ENCODE measurements around the gene SNX4. TPM values are rescaled to one million over a fixed set of nuclear protein-coding genes. Genes with fewer than 3 reads are reported as not detected.
"Not testable (repeated sequence)": the region's sequence is repeated elsewhere in the genome, so short reads cannot be mapped to it uniquely, and the experiment has no call there.

SNX4 gene
- total RNA-seq, 5 donors from 2014 or later (not counting 1 experiment from before 2014, with no cell fraction given) = 17.6 to 23.5 (median 19.4) TPM

GRCh38 chr3:125496701-125497100, 23.3 kb downstream of the SNX4 start:
- H3K36me3 ChIP-seq (ENCODE audit: control insufficient read depth in 2 of 2, extremely low read depth in 1 of 2, insufficient read depth in 1 of 2, low read length in 1 of 2) = peaks cover 0 to 39% of the 10 kb centered on the region in 2 donors
- WGBS (ENCODE audit: insufficient coverage) = no CpG with 5 or more reads among the region's 2 CpGs
- no peak overlapping the region for H3K27ac ChIP-seq (ENCODE audit: low read length)
- DNase-seq (no peak), ATAC-seq (replicated peaks in 1 of 4) (no peak)
- ChIA-PET POLR2A (no interaction called here), CTCF (no interaction called here)
- H3K4me3 ChIP-seq (ENCODE audit: control insufficient read depth in 1 of 2, extremely low read depth in 1 of 2, low read length in 1 of 2) = no peak overlapping the region
- H3K9me3 ChIP-seq = no peaks in the 10 kb centered on the region
- Mint-ChIP-seq H3K36me3 (peaks cover 36% of the 10 kb centered on the region), H3K27ac (no peak overlapping the region), H3K27me3 (no peaks in the 10 kb centered on the region), H3K9me3 (no peaks in the 10 kb centered on the region), H3K4me1 (no peaks in the 10 kb centered on the region), H3K4me3 (no peak overlapping the region)
- H3K4me1 ChIP-seq (ENCODE audit: control insufficient read depth in 1 of 2, extremely low read depth in 1 of 2, insufficient read depth in 2 of 2, low read length in 2 of 2) = no peaks in the 10 kb centered on the region
- H3K27me3 ChIP-seq (replicated peaks in 1 of 2; ENCODE audit: control insufficient read depth in 2 of 2, extremely low read depth in 1 of 2, insufficient read depth in 2 of 2, low read length in 1 of 2) = no peaks in the 10 kb centered on the region

DNA sequence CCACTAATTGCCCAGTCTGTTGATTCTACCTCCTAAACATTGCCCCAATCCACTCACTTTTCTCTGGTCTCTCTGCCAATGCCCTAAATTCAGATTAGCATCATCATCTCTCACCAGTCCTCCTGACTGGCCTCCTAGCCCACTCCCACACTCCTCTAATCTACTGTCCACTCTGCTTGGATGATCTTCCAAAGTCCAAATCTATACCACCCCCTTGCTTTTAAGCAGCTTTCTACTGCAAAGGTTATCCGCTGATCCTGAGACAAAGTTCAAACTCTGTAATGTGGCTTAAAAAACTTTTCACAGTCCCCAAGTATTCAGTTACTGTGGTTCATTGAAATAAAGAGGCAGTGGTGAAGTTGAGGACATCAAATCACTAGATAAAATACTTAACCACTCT, 37.6 kb downstream of the SNX4 start:
- H3K27ac ChIP-seq (ENCODE audit: low read length) = no peak overlapping the region
- Mint-ChIP-seq H3K27ac (no peak overlapping the region), H3K4me3 (no peak overlapping the region), H3K9me3 (no peaks in the 10 kb centered on the region), H3K4me1 (no peaks in the 10 kb centered on the region), H3K36me3 (peaks cover 35% of the 10 kb centered on the region), H3K27me3 (no peaks in the 10 kb centered on the region)
- H3K4me3 ChIP-seq (ENCODE audit: control insufficient read depth in 1 of 2, extremely low read depth in 1 of 2, low read length in 1 of 2) = no peak overlapping the region
- H3K36me3 ChIP-seq (ENCODE audit: control insufficient read depth in 2 of 2, extremely low read depth in 1 of 2, insufficient read depth in 1 of 2, low read length in 1 of 2) = peaks cover 5 to 30% of the 10 kb centered on the region in 2 donors
- CTCF ChIA-PET = no interaction called here
- H3K4me1 ChIP-seq (ENCODE audit: control insufficient read depth in 1 of 2, extremely low read depth in 1 of 2, insufficient read depth in 2 of 2, low read length in 2 of 2) = no peaks in the 10 kb centered on the region
- no CpG with 5 or more reads among the region's 1 CpG for WGBS (ENCODE audit: insufficient coverage)
- no peak for DNase-seq
- H3K27me3 ChIP-seq (replicated peaks in 1 of 2; ENCODE audit: control insufficient read depth in 2 of 2, extremely low read depth in 1 of 2, insufficient read depth in 2 of 2, low read length in 1 of 2) = no peaks in the 10 kb centered on the region
- no peak for ATAC-seq (replicated peaks in 1 of 4)
- H3K9me3 ChIP-seq = no peaks in the 10 kb centered on the region
- POLR2A ChIA-PET = interaction anchor here in 1 of 2 donors (1.0 kb wide), 1 partner anchor 7 kb away, joined by 3 read pairs; no protein-coding TSS in a partner anchor

GRCh38 chr3:125481786-125482185, 38.2 kb downstream of the SNX4 start:
- Mint-ChIP-seq H3K9me3 (no peaks in the 10 kb centered on the region), H3K36me3 (peaks cover 38% of the 10 kb centered on the region), H3K27me3 (no peaks in the 10 kb centered on the region), H3K27ac (no peak overlapping the region), H3K4me1 (no peaks in the 10 kb centered on the region), H3K4me3 (no peak overlapping the region)
- ChIA-PET CTCF (no interaction called here), POLR2A (interaction anchor here in 1 of 2 donors (0.6 kb wide), 1 partner anchor 16 kb away, joined by 8 read pairs; no protein-coding TSS in a partner anchor)
- H3K9me3 ChIP-seq = no peaks in the 10 kb centered on the region
- H3K4me1 ChIP-seq (ENCODE audit: control insufficient read depth in 1 of 2, extremely low read depth in 1 of 2, insufficient read depth in 2 of 2, low read length in 2 of 2) = no peaks in the 10 kb centered on the region
- no peak overlapping the region for H3K4me3 ChIP-seq (ENCODE audit: control insufficient read depth in 1 of 2, extremely low read depth in 1 of 2, low read length in 1 of 2)
- no peak for DNase-seq
- ATAC-seq (replicated peaks in 1 of 4) = no peak
- no peak overlapping the region for H3K27ac ChIP-seq (ENCODE audit: low read length)
- no peaks in the 10 kb centered on the region for H3K27me3 ChIP-seq (replicated peaks in 1 of 2; ENCODE audit: control insufficient read depth in 2 of 2, extremely low read depth in 1 of 2, insufficient read depth in 2 of 2, low read length in 1 of 2)
- peaks cover 5 to 28% of the 10 kb centered on the region in 2 donors for H3K36me3 ChIP-seq (ENCODE audit: control insufficient read depth in 2 of 2, extremely low read depth in 1 of 2, insufficient read depth in 1 of 2, low read length in 1 of 2)
- 100% methylated on average over 1 of the region's 2 CpGs for WGBS (ENCODE audit: insufficient coverage)

- H3K27me3 ChIP-seq (replicated peaks in 1 of 2; ENCODE audit: control insufficient read depth in 2 of 2, extremely low read depth in 1 of 2, insufficient read depth in 2 of 2, low read length in 1 of 2); H3K27ac Mint-ChIP-seq; H3K4me1 ChIP-seq (ENCODE audit: control insufficient read depth in 1 of 2, extremely low read depth in 1 of 2, insufficient read depth in 2 of 2, low read length in 2 of 2); H3K27me3 Mint-ChIP-seq; ATAC-seq (replicated peaks in 1 of 4); H3K9me3 Mint-ChIP-seq; H3K4me1 Mint-ChIP-seq; H3K4me3 Mint-ChIP-seq; CTCF ChIA-PET; H3K9me3 ChIP-seq; H3K27ac ChIP-seq (ENCODE audit: low read length); DNase-seq; H3K4me3 ChIP-seq (ENCODE audit: control insufficient read depth in 1 of 2, extremely low read depth in 1 of 2, low read length in 1 of 2): not testable (repeated sequence)
- POLR2A ChIA-PET = interaction anchor here in 1 of 2 donors (0.6 kb wide), 1 partner anchor 16 kb away, joined by 8 read pairs; no protein-coding TSS in a partner anchor
- H3K36me3 Mint-ChIP-seq = peaks cover 39% of the 10 kb centered on the region
- peaks cover 5 to 25% of the 10 kb centered on the region in 2 donors for H3K36me3 ChIP-seq (ENCODE audit: control insufficient read depth in 2 of 2, extremely low read depth in 1 of 2, insufficient read depth in 1 of 2, low read length in 1 of 2)
- WGBS (ENCODE audit: insufficient coverage) = 97% methylated on average over 7 of the region's 9 CpGs
Observed at GRCh38 chr3:125481375-125481759, 38.6 kb downstream of the SNX4 start.

GRCh38 chr3:125480656-125481374, 39.2 kb downstream of the SNX4 start:
- H3K9me3 Mint-ChIP-seq = no peaks in the 10 kb centered on the region
- H3K36me3 ChIP-seq (ENCODE audit: control insufficient read depth in 2 of 2, extremely low read depth in 1 of 2, insufficient read depth in 1 of 2, low read length in 1 of 2) = peaks cover 5 to 26% of the 10 kb centered on the region in 2 donors
- CTCF ChIA-PET = no interaction called here

DNA sequence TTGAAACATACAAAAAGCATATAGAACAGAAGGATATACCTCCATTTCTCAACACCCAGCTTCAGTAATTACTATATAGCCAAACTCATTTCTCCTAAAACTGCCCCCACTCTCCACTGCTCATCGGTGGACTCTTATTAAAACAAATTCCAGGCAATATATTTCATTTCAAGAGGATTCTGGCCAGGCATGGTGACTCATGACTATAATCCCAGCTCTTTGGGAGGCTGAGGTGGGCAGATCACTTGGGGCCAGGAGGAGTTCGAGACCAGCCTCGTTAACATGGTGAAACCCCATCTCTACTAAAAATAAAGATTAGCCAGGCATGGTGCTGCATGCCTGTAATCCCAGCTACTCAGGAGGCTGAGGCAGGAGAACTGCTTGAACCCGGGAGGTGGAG, 40.9 kb downstream of the SNX4 start:
- no peak overlapping the region for H3K27ac Mint-ChIP-seq
- POLR2A ChIA-PET = interaction anchor here in 1 of 2 donors (0.5 to 0.7 kb wide), 2 partner anchors 49 to 53 kb away, joined by 3 to 4 read pairs; no protein-coding TSS in a partner anchor
- DNase-seq (no peak), ATAC-seq (replicated peaks in 1 of 4) (no peak)
- Histone ChIP-seq H3K4me1 (ENCODE audit: control insufficient read depth in 1 of 2, extremely low read depth in 1 of 2, insufficient read depth in 2 of 2, low read length in 2 of 2) (no peaks in the 10 kb centered on the region), H3K27me3 (replicated peaks in 1 of 2; ENCODE audit: control insufficient read depth in 2 of 2, extremely low read depth in 1 of 2, insufficient read depth in 2 of 2, low read length in 1 of 2) (no peaks in the 10 kb centered on the region), H3K27ac (ENCODE audit: low read length) (no peak overlapping the region), H3K9me3 (no peaks in the 10 kb centered on the region), H3K36me3 (ENCODE audit: control insufficient read depth in 2 of 2, extremely low read depth in 1 of 2, insufficient read depth in 1 of 2, low read length in 1 of 2) (peaks cover 5 to 27% of the 10 kb centered on the region in 2 donors), H3K4me3 (ENCODE audit: control insufficient read depth in 1 of 2, extremely low read depth in 1 of 2, low read length in 1 of 2) (no peak overlapping the region)
- CTCF ChIA-PET = no interaction called here
- no peaks in the 10 kb centered on the region for H3K4me1 Mint-ChIP-seq
- H3K27me3 Mint-ChIP-seq = no peaks in the 10 kb centered on the region
- no CpG with 5 or more reads among the region's 4 CpGs for WGBS (ENCODE audit: insufficient coverage)
- H3K36me3 Mint-ChIP-seq = peaks cover 30% of the 10 kb centered on the region
- no peaks in the 10 kb centered on the region for H3K9me3 Mint-ChIP-seq
- no peak overlapping the region for H3K4me3 Mint-ChIP-seq

More at GRCh38 chr3:125480656-125481374, 39.2 kb downstream of the SNX4 start:
- Mint-ChIP-seq H3K27ac (no peak overlapping the region), H3K4me1 (no peaks in the 10 kb centered on the region), H3K27me3 (no peaks in the 10 kb centered on the region), H3K36me3 (peaks cover 35% of the 10 kb centered on the region), H3K4me3 (no peak overlapping the region)
- no peak for DNase-seq
- Histone ChIP-seq H3K4me1 (ENCODE audit: control insufficient read depth in 1 of 2, extremely low read depth in 1 of 2, insufficient read depth in 2 of 2, low read length in 2 of 2) (no peaks in the 10 kb centered on the region), H3K9me3 (no peaks in the 10 kb centered on the region), H3K4me3 (ENCODE audit: control insufficient read depth in 1 of 2, extremely low read depth in 1 of 2, low read length in 1 of 2) (no peak overlapping the region), H3K27me3 (replicated peaks in 1 of 2; ENCODE audit: control insufficient read depth in 2 of 2, extremely low read depth in 1 of 2, insufficient read depth in 2 of 2, low read length in 1 of 2) (no peaks in the 10 kb centered on the region), H3K27ac (ENCODE audit: low read length) (no peak overlapping the region)
- ATAC-seq (replicated peaks in 1 of 4) = no peak
- 97% methylated on average over 2 of the region's 2 CpGs for WGBS (ENCODE audit: insufficient coverage)
- POLR2A ChIA-PET = no interaction called here

Data from T-cell (primary cell).